IMR-90 (cell line): ENCODE measurements around the gene TMEM117. TPM values are rescaled to one million over a fixed set of nuclear protein-coding genes. Genes with fewer than 3 reads are reported as not detected.

Experiments
- ATAC-seq: fragments of 200-7000 bp; cut with Tn5 transposase; 2 replicates; pipeline ENCODE4 v1.9.1; 2020; ENCODE audit warnings: low read depth, mild to moderate bottlenecking, moderate library complexity
- BruUV-seq: library from RNA; stranded (reverse); fragments of 400-500 nt; replicated peaks from 2 replicates; lab custom pipeline; 2021; lab: Mats Ljungman, UMichigan
- CTCF ChIA-PET: fragments of 300-600 bp; formaldehyde crosslinking; extraction: SDS; loops from one replicate; lab custom pipeline; 2021; ENCODE audit warnings: antibody characterized with exemption; lab: Yijun Ruan, JAX
- POLR2A ChIA-PET: fragments of 300-600 bp; sonication (Branson Sonifier 250); formaldehyde crosslinking; loops from one replicate; lab custom pipeline; 2022; ENCODE audit warnings: antibody characterized with exemption; ENCODE audit not compliant: unreplicated experiment; lab: Charles Lee
- DNase-seq: peaks from one replicate; pipeline ENCODE4 v3.0.0; 2013
- H2AFZ ChIP-seq: replicated peaks from 2 replicates; pipeline ENCODE3; 2013; ENCODE audit warnings: low read length, mild to moderate bottlenecking; ENCODE audit not compliant: poor library complexity
- H2AK5ac ChIP-seq: 2 replicates; pipeline ENCODE4 v1.6.1; 2013; ENCODE audit warnings: low read depth, low read length, inconsistent platforms
- H2AK9ac ChIP-seq: replicated peaks from 2 replicates; pipeline ENCODE3; 2013; ENCODE audit warnings: mild to moderate bottlenecking, low read depth, low read length, moderate library complexity; ENCODE audit not compliant: poor library complexity
- H2BK120ac ChIP-seq: 2 replicates; pipeline ENCODE4 v1.6.1; 2013; ENCODE audit warnings: low read depth, low read length, inconsistent platforms
- H2BK15ac ChIP-seq: 3 replicates; pipeline ENCODE4 v1.6.1; 2013; ENCODE audit warnings: low read depth, low read length, inconsistent platforms
- H2BK20ac ChIP-seq: 2 replicates; pipeline ENCODE4 v1.6.1; 2013; ENCODE audit warnings: low read depth, mild to moderate bottlenecking, inconsistent platforms, low read length, moderate library complexity
- H2BK5ac ChIP-seq: 2 replicates; pipeline ENCODE4 v1.6.1; 2013; ENCODE audit warnings: mild to moderate bottlenecking, low read depth, low read length, inconsistent platforms; ENCODE audit not compliant: poor library complexity, severe bottlenecking
- H3K14ac ChIP-seq: replicated peaks from 2 replicates; pipeline ENCODE4 v1.6.1; 2013; ENCODE audit warnings: low read depth, low read length, inconsistent platforms
- H3K18ac ChIP-seq: 2 replicates; pipeline ENCODE4 v1.6.1; 2013; ENCODE audit warnings: low read depth, low read length, control low read depth
- H3K23ac ChIP-seq: 2 replicates; pipeline ENCODE4 v1.6.1; 2013; ENCODE audit warnings: low read depth, low read length, inconsistent platforms
- H3K27ac ChIP-seq: 2 replicates; pipeline ENCODE4 v1.5.1; 2013; ENCODE audit warnings: mild to moderate bottlenecking, control low read depth, low read length; ENCODE audit not compliant: insufficient read depth
- H3K27me3 ChIP-seq: 2 replicates; pipeline ENCODE4 v1.6.1; 2013; ENCODE audit warnings: low read length; ENCODE audit not compliant: control insufficient read depth, insufficient read depth
- H3K36me3 ChIP-seq: 2 replicates; pipeline ENCODE4 v1.6.1; 2013; ENCODE audit warnings: low read length, mixed read lengths; ENCODE audit not compliant: control insufficient read depth, insufficient read depth
- H3K4ac ChIP-seq: 2 replicates; pipeline ENCODE4 v1.6.1; 2013; ENCODE audit warnings: low read depth, low read length, inconsistent platforms
- H3K4me1 ChIP-seq: 2 replicates; pipeline ENCODE4 v1.6.1; 2013; ENCODE audit warnings: low read length, mixed read lengths; ENCODE audit not compliant: control insufficient read depth, insufficient read depth
- H3K4me2 ChIP-seq: 2 replicates; pipeline ENCODE4 v1.6.1; 2013; ENCODE audit warnings: low read depth, mild to moderate bottlenecking, control low read depth, low read length, moderate library complexity
- H3K4me3 ChIP-seq: 2 replicates; pipeline ENCODE4 v1.5.1; 2013; ENCODE audit warnings: low read depth, mild to moderate bottlenecking, control low read depth, low read length, moderate library complexity; ENCODE audit not compliant: insufficient read depth
- H3K56ac ChIP-seq: 2 replicates; pipeline ENCODE4 v1.6.1; 2013; ENCODE audit warnings: low read length, inconsistent platforms; ENCODE audit not compliant: insufficient read depth; ENCODE audit errors: extremely low read depth
- H3K79me1 ChIP-seq, 2 experiments: 2 replicates each; pipeline ENCODE4 v1.6.1; 2013; ENCODE audit warnings: low read length in 2 of 2, inconsistent platforms in 1 of 2, low read depth in 1 of 2
- H3K9ac ChIP-seq: 2 replicates; pipeline ENCODE4 v1.6.1; 2013; ENCODE audit warnings: low read depth, low read length, control low read depth
- H3K9me1 ChIP-seq: 2 replicates; pipeline ENCODE4 v1.6.1; 2013; ENCODE audit warnings: low read length, inconsistent platforms; ENCODE audit not compliant: insufficient read depth
- H3K9me3 ChIP-seq: 2 replicates; pipeline ENCODE4 v1.6.1; 2013; ENCODE audit warnings: low read length; ENCODE audit not compliant: control insufficient read depth, insufficient read depth
- H4K20me1 ChIP-seq: 2 replicates; pipeline ENCODE4 v1.6.1; 2013; ENCODE audit warnings: low read length, inconsistent platforms; ENCODE audit not compliant: insufficient read depth
- H4K5ac ChIP-seq: 2 replicates; pipeline ENCODE4 v1.6.1; 2013; ENCODE audit warnings: mild to moderate bottlenecking, low read depth, low read length, control low read depth
- H4K8ac ChIP-seq, 2 experiments: 2 replicates each; pipeline ENCODE4 v1.6.1; 2013; ENCODE audit warnings: low read depth in 2 of 2, low read length in 2 of 2, control low read depth in 1 of 2, inconsistent platforms in 1 of 2
- H4K91ac ChIP-seq: 2 replicates; pipeline ENCODE4 v1.6.1; 2013; ENCODE audit warnings: low read depth, low read length, inconsistent platforms; ENCODE audit not compliant: insufficient read depth
- BHLHE40 ChIP-seq: fragments of 150-350 bp; IDR thresholded peaks from 2 replicates; pipeline ENCODE4 v1.6.1; 2016; ENCODE audit warnings: mild to moderate bottlenecking, low read depth, low read length
- CEBPB ChIP-seq: IDR thresholded peaks from 2 replicates; pipeline ENCODE4 v1.6.1; 2012; ENCODE audit warnings: low read depth, low read length, improper control_type of control experiment
- FOS ChIP-seq: fragments of 150-350 bp; IDR thresholded peaks from 2 replicates; pipeline ENCODE4 v1.6.1; 2016; ENCODE audit warnings: low read depth, low read length
- POLR2A ChIP-seq: IDR thresholded peaks from 2 replicates; pipeline ENCODE4 v1.6.1; 2012; ENCODE audit warnings: mild to moderate bottlenecking, low read depth, low read length
- SMC3 ChIP-seq: fragments of 150-350 bp; IDR thresholded peaks from 2 replicates; pipeline ENCODE4 v1.6.1; 2016; ENCODE audit warnings: low read depth, mild to moderate bottlenecking, antibody characterized with exemption, low read length, moderate library complexity
- WGBS, 2 experiments: methylation state at CpG; one replicate each; pipeline versions ENCODE4 v1.1.5 to v1.1.7; 2013; ENCODE audit warnings: missing lambda C conversion rate in 2 of 2; ENCODE audit not compliant: insufficient read length in 1 of 2; ENCODE audit errors: extremely low coverage in 2 of 2; 5-methylcytosine and 5-hydroxymethylcytosine counted together
- dilution Hi-C: fragments of 300-500 bp; cut with HindIII; formaldehyde crosslinking; loops from one replicate; pipeline ENCODE4 v1.14.3; 2018; ENCODE audit warnings: low sequenced_read_pairs; ENCODE audit not compliant: unreplicated experiment
- in situ Hi-C: fragments of 300-500 bp; cut with MboI; formaldehyde crosslinking; loops from 3 replicates; pipeline ENCODE4 v1.14.3; 2019; ENCODE audit warnings: low sequenced_read_pairs, inconsistent platforms, mixed read lengths
- intact Hi-C: fragments of 100-400 bp; cut with micrococcal nuclease; formaldehyde crosslinking; loops from 2 replicates; pipeline ENCODE4 v1.10.0; 2022
- polyA plus RNA-seq, 3 experiments: library from polyadenylated mRNA; depleted of rRNA; stranded (reverse); fragments of >200 nt; gene quantifications; 2 replicates each; pipeline ENCODE4 v1.2.3, GENCODE V29; 2012; ENCODE audit warnings: low replicate concordance in 1 of 3
- total RNA-seq: library from RNA; depleted of rRNA; stranded (reverse); fragments of >200 nt; gene quantifications from 2 replicates; pipeline ENCODE4 v1.2.3, GENCODE V29; 2012

The TMEM117 gene
- total and polyA plus RNA-seq, 2 of the 4 experiments (the other 2 are of a cell fraction) = 8.7 to 21.0 TPM

GRCh38 chr12:43812057-43812456 lies 23.8 kb upstream of the TMEM117 start:
- intact Hi-C loops = no loop called here
- POLR2A ChIA-PET = no interaction called here
- CTCF ChIA-PET = no interaction called here

More at GRCh38 chr12:43812057-43812456, 23.8 kb upstream of the TMEM117 start:
- H4K8ac ChIP-seq = no peak overlapping the region
- H3K4me2 ChIP-seq = no peak overlapping the region
- H2AK9ac ChIP-seq = no peak overlapping the region
- H3K9me1 ChIP-seq = no peaks in the 10 kb centered on the region; the same call in 1 of the 2 replicates
- H2BK20ac ChIP-seq = no peak overlapping the region
- BruUV-seq = no TSS peak
- H3K36me3 ChIP-seq = no peaks in the 10 kb centered on the region
- no peaks in the 10 kb centered on the region for H3K9me3 ChIP-seq
- H3K4me1 ChIP-seq = no peaks in the 10 kb centered on the region
- no peak overlapping the region for H2AFZ ChIP-seq
- H3K18ac ChIP-seq = no peak overlapping the region
- H3K14ac ChIP-seq = no peak overlapping the region
- H4K5ac ChIP-seq = no peak overlapping the region
- TF ChIP-seq BHLHE40 = no peak
- no peak for TF ChIP-seq SMC3
- TF ChIP-seq CEBPB = no peak
- no peak for TF ChIP-seq POLR2A
- TF ChIP-seq FOS = no peak
- no peak overlapping the region for H4K91ac ChIP-seq
- H4K20me1 ChIP-seq = no peaks in the 10 kb centered on the region
- no peak overlapping the region for H3K23ac ChIP-seq
- H3K79me1 ChIP-seq = no peaks in the 10 kb centered on the region
- no peak for ATAC-seq
- H2BK15ac ChIP-seq = no peak overlapping the region
- H3K4ac ChIP-seq = no peak overlapping the region
- no peak overlapping the region for H3K4me3 ChIP-seq
- dilution Hi-C loops (no loop called here), in situ Hi-C loops (no loop called here)
- no peak overlapping the region for H3K27ac ChIP-seq
- H3K9ac ChIP-seq = no peak overlapping the region
- H3K56ac ChIP-seq = no peak overlapping the region
- no peak for DNase-seq
- H2AK5ac ChIP-seq = no peak overlapping the region
- no peaks in the 10 kb centered on the region; the same call in none of the 2 replicates for H3K27me3 ChIP-seq
- H2BK5ac ChIP-seq = no peak overlapping the region
- whole genome bisulfite sequencing, 2 experiments = no CpG with 5 or more reads among the region's 2 CpGs
- no peak overlapping the region for H2BK120ac ChIP-seq
